Endothelial cell of umbilical vein (primary cell): ENCODE data around the gene LGR6.

Experiments used
- EZH2 ChIP-seq: IDR thresholded peaks from 2 replicates; pipeline ENCODE4 v1.6.1; 2012; ENCODE audit warnings: borderline replicate concordance, low read depth, mild to moderate bottlenecking, moderate library complexity, low read length, inconsistent platforms; ENCODE audit not compliant: severe bottlenecking
- FOS ChIP-seq: IDR thresholded peaks from 2 replicates; pipeline ENCODE4 v1.6.1; 2011; ENCODE audit warnings: mild to moderate bottlenecking, low read length, moderate library complexity, borderline replicate concordance; ENCODE audit not compliant: insufficient read depth
- GATA2 ChIP-seq: IDR thresholded peaks from 2 replicates; pipeline ENCODE4 v1.7.0; 2011; ENCODE audit warnings: low read depth, mild to moderate bottlenecking, moderate library complexity, mixed read lengths, low read length; ENCODE audit not compliant: insufficient read length, insufficient read depth
- JUN ChIP-seq: IDR thresholded peaks from 2 replicates; pipeline ENCODE4 v1.6.1; 2011; ENCODE audit warnings: borderline replicate concordance, low read depth; ENCODE audit not compliant: insufficient read length, insufficient read depth
- POLR2A ChIP-seq: IDR thresholded peaks from 2 replicates; pipeline ENCODE4 v1.6.1; 2012; ENCODE audit warnings: low read depth, mild to moderate bottlenecking, control low read depth, low read length
- POLR2AphosphoS5 ChIP-seq: IDR thresholded peaks from 2 replicates; pipeline ENCODE4 v1.6.1; 2012; ENCODE audit warnings: low read depth, mild to moderate bottlenecking, control low read depth, low read length, moderate library complexity; ENCODE audit not compliant: insufficient read depth
- TF ChIP-seq, protein P1 (sequence below), 2 donors: IDR thresholded peaks; 1 replicate in 1 of 2; 2 replicates in 1 of 2; pipeline ENCODE4 v1.5.1; 2011; ENCODE audit warnings: low read length in 2 of 2, mild to moderate bottlenecking in 2 of 2, moderate library complexity in 2 of 2, control low read depth in 1 of 2, inconsistent platforms in 1 of 2, low read depth in 1 of 2; ENCODE audit not compliant: insufficient read depth in 1 of 2; ENCODE audit errors: extremely low read depth in 1 of 2
- TF ChIP-seq, protein P2 (sequence below): IDR thresholded peaks from 2 replicates; pipeline ENCODE4 v1.6.1; 2011; ENCODE audit not compliant: insufficient read depth, insufficient read length

DNA sequence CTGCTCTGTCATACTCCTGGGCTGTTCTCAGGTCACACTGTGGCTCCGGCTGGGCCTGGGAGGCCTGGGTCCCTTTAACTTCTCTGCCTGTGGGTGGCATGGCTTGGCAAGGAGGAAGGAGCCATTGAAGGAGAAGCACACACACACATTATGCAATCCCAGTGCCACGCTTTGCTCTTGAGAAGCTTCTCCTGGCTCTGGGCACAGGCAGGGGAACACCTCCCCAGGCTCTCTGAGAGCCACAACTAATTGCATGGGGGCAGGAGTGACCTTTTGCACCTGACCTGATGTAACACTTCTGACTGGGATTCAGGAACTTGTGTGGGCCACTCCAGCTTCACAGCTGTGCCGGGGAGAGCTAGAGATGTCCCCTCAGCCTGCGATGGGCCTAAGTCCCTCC is 23.1 kb downstream of the LGR6 start:
- TF ChIP-seq, protein P1, sequence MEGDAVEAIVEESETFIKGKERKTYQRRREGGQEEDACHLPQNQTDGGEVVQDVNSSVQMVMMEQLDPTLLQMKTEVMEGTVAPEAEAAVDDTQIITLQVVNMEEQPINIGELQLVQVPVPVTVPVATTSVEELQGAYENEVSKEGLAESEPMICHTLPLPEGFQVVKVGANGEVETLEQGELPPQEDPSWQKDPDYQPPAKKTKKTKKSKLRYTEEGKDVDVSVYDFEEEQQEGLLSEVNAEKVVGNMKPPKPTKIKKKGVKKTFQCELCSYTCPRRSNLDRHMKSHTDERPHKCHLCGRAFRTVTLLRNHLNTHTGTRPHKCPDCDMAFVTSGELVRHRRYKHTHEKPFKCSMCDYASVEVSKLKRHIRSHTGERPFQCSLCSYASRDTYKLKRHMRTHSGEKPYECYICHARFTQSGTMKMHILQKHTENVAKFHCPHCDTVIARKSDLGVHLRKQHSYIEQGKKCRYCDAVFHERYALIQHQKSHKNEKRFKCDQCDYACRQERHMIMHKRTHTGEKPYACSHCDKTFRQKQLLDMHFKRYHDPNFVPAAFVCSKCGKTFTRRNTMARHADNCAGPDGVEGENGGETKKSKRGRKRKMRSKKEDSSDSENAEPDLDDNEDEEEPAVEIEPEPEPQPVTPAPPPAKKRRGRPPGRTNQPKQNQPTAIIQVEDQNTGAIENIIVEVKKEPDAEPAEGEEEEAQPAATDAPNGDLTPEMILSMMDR (IDR thresholded peaks at IDR 0.05; ENCODE audit: extremely low read depth in 1 of 2, insufficient read depth in 1 of 2, low read depth in 1 of 2, low read length in 2 of 2): no peak
- TF ChIP-seq POLR2A (no peak), EZH2 (no peak), FOS (no peak), GATA2 (no peak), POLR2AphosphoS5 (no peak), JUN (no peak)
- TF ChIP-seq, protein P2, sequence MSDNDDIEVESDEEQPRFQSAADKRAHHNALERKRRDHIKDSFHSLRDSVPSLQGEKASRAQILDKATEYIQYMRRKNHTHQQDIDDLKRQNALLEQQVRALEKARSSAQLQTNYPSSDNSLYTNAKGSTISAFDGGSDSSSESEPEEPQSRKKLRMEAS: no peak
